ENCODE results near the gene CACNA1D.
A peak's percentile ranks its signal among the peaks of the same experiment; 100 is the strongest.

CACNA1D gene

DNA sequence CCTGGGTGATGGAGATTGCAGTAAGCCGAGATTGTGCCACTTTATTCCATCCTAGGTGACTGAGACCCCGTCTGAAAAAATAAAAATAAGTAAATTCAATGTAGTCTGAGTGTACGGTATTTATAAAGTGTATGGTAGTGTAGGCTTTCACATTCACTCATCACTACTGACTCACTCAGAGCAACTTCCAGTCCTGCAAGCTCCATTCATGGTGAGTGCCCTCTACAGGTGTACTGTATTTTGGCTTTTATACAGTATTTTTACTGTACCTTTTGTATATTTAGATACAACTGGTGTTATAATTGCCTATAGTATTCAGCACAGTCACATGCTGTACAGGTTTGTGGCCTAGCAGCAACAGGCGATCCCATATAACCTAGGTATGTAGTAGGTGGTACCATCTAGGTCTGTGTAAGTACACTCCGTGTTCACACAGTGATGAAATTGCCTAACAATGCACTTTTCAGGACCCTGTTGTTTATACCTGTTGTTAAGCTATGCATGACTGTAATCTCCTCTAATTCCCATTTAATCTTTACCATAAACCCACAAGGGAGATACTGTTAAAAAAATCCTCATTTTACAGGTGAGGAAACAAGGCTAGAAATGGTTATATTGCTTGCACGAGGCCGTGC lies 19.3 kb downstream of the CACNA1D start:
- DNase-seq (ENCODE audit: low read depth), result no peak
- TF ChIP-seq, protein P1, sequence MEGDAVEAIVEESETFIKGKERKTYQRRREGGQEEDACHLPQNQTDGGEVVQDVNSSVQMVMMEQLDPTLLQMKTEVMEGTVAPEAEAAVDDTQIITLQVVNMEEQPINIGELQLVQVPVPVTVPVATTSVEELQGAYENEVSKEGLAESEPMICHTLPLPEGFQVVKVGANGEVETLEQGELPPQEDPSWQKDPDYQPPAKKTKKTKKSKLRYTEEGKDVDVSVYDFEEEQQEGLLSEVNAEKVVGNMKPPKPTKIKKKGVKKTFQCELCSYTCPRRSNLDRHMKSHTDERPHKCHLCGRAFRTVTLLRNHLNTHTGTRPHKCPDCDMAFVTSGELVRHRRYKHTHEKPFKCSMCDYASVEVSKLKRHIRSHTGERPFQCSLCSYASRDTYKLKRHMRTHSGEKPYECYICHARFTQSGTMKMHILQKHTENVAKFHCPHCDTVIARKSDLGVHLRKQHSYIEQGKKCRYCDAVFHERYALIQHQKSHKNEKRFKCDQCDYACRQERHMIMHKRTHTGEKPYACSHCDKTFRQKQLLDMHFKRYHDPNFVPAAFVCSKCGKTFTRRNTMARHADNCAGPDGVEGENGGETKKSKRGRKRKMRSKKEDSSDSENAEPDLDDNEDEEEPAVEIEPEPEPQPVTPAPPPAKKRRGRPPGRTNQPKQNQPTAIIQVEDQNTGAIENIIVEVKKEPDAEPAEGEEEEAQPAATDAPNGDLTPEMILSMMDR (conservative IDR thresholded peaks at IDR 0.05; ENCODE audit: low read depth, low read length), result peak; percentile 34
- H3K4me3 ChIP-seq (ENCODE audit: low read length), result no peak overlapping the region

- no peak for DNase-seq (ENCODE audit: low read depth)
- H3K4me3 ChIP-seq (ENCODE audit: low read length), result no peak overlapping the region
- TF ChIP-seq, protein P1 (conservative IDR thresholded peaks at IDR 0.05; ENCODE audit: low read depth, low read length), result no peak
These were observed 21.9 kb downstream of the CACNA1D start for GRCh38 chr3:53516339-53516738.

DNA sequence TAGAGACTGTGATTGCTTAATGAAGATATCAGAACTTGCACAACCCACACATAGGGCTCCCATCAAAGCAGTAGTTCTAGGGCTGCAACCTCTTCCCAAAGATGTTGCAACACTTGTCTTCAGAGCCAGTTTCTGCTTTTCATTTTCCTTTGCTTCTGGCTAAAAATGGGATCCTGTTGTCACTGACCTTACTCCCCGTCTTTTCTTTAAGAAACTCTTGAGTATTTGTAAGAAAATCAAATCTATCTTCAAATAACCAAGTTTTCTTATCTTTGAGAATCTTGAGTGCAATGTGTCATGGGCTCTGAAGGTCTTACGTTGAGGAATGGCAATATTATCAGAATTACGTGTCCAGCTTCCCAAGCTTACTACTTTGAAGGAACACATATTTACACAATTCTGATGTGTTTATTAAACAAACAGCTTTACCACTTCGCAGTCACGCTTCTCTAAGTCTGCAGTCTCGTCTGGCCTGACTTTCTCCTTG lies 24.1 kb downstream of the CACNA1D start:
- no peak for DNase-seq (ENCODE audit: low read depth)
- H3K4me3 ChIP-seq (ENCODE audit: low read length), result no peak overlapping the region
- TF ChIP-seq, protein P1 (conservative IDR thresholded peaks at IDR 0.05; ENCODE audit: low read depth, low read length), result no peak

DNA sequence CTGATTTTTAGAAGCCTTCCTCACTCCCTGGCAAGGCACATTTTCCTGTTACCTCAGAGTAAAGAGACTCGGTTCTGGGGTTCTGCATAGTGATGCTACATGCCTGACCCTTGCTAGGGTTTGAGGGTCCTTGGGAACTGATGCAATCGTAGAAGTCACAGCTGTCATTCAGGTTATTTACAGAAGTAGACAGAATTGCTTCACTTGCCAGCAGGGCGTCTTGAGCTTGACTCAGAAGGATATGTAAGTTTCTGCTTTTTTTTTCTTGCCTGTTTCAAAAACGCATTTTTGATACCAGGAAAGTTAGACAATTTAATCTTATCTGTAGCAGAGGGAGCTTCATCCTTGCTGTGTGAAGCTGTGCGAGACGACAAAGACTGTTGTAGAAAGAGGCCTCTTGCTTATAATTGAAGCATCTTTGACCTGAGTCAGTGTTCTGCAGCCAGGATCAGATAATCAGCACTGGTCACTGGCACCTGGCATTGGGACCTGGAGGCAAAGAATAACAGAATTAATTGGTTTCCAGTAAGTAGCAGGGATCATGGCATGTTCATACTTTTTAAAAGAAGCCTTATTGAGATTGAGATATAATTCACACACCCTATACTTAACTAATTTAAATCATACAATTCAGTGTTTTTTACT lies 24.8 kb downstream of the CACNA1D start:
- TF ChIP-seq, protein P1 (conservative IDR thresholded peaks at IDR 0.05; ENCODE audit: low read depth, low read length), result no peak
- H3K4me3 ChIP-seq (ENCODE audit: low read length), result no peak overlapping the region
- DNase-seq (ENCODE audit: low read depth), result no peak

DNA sequence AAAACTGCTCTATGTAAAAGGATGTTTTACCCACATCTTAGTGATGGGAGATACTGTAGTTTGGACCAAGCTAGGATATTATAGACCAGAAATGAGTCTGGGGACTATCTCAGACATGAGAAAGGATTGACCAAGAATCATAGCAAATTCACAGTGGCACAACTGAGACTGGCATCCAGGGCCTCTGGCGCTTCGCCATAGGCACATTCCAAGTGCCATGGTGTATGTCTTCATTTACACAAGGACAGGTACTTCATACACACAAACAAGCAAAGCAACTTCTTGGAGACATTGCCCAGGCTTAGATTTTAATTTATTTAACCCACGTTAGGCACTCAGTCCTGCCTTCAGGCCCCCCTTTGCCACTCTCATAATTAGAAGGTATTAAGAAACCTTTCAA lies 28.9 kb downstream of the CACNA1D start:
- no peak for DNase-seq (ENCODE audit: low read depth)
- H3K4me3 ChIP-seq (ENCODE audit: low read length), result no peak overlapping the region
- TF ChIP-seq, protein P1 (conservative IDR thresholded peaks at IDR 0.05; ENCODE audit: low read depth, low read length), result no peak

- TF ChIP-seq, protein P1 (conservative IDR thresholded peaks at IDR 0.05; ENCODE audit: low read depth, low read length), result no peak
- no peak for DNase-seq (ENCODE audit: low read depth)
- H3K4me3 ChIP-seq (ENCODE audit: low read length), result no peak overlapping the region
These were observed 30.2 kb downstream of the CACNA1D start for GRCh38 chr3:53524566-53524965.
